NCI-H748 (cell line): ENCODE measurements around the gene MLN.

ENCODE experiments used
- DNase-seq: peaks from one replicate; lab custom pipeline; 2025; ENCODE audit not compliant: unreplicated experiment; lab: John Stamatoyannopoulos, UW

Gene MLN

DNA sequence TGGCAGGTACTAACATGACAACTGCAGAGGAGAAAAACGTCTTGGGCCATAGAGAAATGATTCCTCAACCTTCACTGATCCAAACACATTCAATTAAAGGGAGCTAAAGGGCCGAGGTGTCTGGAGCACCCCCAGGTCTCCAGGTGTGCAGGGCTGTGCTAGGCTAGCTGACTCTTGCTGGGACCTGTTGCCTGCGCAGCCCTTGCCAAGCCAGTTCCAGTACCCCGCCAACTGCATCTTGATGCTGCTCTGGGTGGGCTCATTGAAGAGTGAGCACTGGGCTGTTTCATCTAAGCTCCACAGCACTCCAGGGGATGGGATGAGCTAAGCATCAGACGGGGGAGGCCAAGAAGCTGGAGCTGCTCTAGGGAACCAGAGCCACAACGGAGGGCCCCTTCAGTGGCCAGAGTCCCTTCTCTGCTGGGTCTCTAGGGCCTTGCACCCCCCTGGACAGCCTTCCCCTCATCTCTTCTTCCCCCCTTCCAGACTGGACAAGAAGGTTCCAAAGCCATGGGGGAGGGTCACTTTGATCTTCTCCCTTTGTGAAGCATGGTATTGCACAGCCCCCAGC, 30.8 kb downstream of the MLN start:
- DNase-seq, result no peak

DNA sequence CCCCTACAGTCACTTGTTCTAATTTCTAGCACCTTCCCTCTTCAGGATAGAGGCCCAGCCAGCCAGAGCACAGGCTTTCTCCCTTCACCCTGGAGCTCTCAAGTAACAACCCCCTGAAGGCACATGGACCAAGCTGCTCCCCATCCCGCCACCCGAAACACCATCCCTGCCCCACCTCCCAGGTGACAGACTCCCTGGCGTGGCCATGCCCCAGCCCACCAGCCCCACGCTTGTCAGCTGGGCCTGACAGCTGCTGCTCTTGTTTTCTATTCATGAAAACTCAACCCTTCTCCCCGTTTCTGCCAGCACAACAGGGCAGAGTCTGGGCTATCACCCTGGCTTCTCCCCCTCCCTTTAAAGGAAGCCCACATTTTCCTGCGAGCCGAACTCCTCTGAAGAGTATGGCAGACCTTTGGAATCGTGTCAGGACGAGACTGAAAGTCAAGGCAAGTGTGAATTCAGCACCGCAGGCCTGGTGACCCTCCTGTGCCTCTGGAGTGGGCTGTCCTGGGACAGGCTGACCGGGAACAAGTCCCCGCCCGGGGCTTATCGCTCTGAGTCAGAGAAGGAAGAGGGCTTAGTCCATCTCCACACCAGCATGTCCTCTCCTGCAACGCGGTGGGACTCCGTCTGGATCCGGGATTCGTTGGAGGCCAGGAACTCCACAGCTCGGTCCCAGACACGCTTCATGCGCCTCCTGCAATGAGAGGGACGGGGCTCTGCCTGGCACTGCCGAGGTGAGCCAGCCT, 31.5 kb downstream of the MLN start:
- no peak for DNase-seq

DNA sequence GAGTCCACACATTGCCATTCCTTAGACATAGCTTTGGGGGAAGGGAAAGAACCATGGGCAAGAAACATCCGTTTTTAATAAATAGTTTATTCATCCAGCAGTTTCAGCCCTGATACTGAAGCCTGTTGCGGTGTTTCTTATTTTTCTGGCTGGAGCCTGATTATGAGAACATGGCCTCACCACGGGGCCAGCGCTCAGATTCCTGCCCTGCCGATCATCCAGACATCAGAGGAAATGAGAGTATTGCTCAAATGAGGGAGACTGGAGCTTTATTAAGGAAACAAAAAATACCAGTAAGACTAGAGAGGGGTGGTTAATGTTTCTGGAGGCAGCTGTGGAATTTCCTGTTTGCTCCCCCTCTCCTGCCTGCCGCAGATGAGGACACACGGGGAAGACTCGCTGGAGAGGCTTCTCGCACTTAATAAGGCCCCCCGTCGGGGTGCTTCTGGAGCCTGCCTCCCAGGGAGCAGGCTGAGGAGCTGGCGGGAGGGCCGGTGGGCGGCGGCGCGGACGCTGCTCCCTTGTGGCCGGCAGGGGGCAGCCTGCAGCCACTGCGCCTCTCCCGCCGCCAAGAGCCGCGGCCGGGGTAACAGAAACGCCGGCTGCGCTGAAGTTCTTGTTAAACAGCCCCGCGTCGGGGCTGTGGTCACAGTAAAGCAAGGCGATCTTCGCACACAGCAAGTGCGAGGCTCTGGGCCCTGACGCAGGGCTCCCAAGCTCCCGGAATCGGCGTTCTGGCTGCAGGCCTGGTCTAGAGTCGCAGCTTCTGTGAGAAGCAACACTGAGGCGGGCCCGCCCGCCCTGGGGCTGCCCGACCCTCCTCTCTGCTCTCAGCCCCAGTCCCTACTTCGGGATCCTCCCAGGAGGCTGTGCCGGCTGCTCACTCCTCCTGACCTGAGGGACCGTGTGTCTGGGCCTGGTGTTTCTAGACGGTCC, 32.4 kb downstream of the MLN start:
- DNase-seq, result peak; percentile 29

DNA sequence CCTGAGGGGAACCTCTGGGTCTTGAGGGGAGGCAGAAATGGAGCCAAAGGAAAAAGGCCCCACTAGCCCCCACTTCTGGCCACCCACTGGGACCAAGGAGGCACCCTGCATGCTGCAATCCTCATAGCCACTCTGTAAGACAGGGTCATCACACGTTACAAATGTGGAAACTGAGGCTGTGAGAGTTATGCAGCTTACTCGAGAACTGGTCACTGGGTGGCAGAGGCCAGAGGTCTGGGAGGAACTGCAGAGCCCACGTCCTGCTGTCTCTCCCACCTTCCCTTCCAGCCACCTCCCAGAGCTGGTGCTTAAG, 33.0 kb downstream of the MLN start:
- no peak for DNase-seq

DNA sequence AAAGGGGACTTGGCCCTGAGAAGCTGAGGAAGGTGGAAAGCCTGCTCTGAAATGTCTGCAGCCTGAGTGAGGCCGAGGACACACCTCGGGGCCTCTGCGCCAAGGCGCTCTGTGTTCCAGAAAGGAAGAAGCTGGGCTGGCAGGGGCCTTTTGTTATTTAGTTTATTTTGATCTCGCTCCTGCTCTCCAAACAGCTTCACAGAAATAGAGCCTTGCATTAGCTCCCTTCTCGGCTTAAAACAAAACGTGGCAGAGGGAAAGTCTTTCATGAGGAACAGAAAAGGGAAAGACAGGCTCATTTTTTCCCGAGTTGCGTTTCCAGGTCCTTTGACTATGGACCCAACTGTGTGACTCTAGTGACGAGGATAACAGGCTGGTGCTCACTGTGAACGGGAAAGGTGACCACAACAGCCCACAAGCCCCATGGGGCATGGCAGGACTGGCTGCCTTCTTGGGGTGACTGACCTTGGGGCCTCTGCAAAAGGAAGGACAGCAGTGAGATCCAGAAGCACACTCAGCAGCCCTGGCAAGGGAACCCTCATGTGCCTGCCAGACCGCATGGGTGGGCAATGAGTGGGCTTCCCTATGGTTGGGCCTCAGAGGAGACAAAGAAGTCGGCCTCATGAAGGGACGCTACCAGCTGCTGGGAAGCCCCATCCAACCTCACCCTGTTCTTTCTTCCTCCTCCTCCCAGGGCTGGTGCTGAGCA, 33.5 kb downstream of the MLN start:
- DNase-seq, result peak; percentile 14

DNA sequence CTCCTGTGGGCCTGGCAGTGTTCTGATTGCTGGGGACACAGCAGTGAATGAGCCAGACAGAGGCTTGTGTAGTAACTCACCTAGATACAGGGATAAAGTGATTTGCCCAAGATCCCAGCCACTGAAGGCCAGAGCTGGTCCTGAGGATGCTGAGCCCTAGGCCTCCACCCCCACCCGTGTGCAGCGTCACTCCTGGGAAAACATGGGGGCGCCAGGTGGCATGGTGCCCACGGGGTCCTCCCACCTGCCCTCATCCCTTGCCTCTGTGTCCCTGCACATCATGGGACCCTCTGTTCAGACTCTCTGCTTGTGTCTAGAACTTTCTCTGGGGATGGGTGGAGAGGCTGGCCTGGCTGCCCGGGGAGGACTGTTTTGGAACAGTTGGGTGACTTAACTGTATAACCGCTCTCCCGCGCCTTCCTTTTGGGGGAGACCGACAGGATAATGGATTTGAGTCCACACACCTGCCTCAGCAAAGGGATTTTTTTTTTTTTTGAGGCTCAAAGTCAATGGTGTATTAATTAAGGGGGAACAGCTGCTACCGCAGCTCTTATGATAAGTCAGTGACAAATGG, 34.5 kb downstream of the MLN start:
- no peak for DNase-seq

DNA sequence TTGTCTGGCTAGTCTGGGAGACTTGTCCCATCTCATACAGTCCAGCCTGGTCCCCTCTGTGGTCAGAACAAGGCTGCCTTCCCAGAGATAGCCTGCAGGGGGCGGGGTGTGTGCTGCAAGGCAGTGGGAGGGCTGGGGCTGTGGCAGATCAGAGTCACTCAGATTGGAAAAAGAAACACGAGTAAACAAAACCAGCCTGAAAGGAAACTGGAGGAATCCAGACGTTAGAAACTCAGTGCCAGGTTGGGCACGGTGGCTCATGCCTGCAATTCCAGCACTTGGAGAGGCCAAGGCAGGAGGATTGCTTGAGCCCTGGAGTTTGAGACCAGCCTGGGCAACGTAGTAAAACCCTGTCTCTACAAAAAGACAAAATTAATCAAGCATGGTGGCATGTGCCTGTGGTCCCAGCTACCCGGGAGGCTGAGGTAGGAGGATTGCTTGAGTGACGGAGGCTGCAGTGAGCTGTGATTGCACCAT, 35.1 kb downstream of the MLN start:
- DNase-seq, result peak; percentile 78

DNA sequence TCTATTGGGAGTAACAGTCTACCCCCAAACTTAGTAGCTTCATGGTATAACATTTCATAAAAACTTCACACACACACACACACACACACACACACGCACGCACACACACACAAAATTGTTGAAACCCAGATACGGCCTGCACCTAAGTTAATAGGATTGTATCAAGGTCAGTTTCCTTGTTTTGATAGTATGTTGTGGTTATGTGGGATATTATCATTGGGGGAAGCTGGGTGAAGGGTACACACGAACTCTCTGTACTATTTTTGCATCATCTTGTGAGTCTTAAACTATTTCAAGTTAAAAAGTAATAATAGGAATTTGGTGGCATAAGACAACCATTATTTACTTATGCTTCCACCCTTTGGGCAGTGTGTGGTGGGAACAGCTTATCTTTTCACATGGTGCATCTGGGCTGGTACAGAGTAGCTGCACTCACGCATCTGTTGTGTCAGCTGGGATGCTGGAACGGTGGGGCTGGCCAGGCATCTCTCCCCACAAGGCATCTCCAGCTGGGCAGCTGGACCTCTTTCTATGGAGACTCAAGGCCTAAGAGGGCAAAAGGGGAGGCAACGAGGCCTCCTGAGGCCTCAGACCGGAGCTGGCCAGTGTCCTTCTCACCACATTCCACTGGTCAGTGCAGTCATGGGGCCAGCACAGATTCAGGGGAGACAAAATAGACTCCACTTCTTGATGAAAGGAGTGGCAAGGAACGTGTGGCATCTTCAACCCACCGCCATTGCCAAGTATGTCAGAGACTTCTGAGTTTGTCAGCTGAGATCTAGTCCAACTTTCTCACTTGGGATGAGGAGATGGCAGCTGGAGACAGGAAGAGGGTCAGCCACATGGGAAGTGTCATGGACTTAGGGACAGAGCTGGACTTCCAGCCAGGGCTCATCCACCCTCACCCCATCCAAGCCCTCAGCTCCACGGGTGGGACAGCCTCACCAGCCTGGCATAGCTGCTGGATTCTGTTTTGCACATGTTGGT, 36.6 kb downstream of the MLN start:
- DNase-seq, result no peak

DNA sequence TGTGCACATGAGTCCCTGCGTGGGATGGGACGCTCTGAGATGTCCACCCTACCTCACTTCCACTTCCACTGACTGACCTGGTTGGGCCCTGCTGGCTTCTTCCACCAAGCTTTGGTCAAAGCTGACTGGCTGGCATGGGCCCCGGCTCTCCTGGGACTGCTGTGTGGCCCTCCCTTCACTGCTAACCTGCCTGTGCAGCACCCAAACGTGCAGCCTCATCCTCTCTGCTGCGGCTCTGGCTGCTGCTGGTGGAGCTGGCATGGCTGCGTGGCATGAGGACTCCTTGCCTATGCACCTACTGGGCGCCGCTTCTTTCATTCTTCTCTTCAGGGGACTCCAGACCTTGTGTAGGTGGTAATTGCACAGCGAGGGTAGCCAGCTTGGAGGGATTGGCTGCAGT, 38.4 kb downstream of the MLN start:
- no peak for DNase-seq

DNA sequence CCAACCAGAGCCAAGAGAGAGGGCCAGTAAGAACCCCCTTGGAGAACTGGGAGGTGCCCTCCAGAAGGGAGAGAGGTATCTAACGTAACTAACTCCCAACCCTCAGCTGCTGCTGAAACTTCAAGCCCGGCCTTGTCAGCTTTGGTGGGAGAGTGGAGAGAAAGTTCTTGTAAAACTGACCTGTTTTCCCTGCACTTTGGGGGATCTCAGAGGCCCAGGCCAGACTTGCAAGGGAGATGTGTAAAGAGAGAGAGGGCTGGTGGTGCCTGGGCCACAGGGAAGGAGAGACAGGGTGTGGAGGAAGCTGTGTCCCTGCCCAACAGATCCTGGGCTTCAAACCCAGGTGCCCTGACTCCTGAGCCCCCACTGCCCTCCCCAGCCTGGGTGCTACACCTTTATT, 39.8 kb downstream of the MLN start:
- no peak for DNase-seq

DNA sequence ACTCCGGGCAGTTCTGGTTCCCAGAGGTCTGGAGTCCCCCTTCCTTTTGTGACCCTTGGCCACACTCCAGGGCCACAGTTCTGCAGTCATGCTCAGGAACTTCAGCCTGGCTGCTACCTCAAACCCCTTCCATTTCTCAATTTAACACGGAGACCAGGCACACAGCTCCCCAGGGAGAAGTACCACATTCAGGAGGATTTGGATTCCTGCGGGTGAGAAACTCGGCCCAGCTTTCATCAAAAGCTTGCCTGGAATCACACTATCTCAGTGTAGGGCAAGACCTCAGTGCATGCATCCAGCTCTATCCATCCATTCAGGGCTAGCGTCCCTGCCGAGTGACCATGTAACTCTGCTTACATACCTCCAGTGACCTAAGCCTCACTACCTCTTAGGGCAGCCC, 40.3 kb downstream of the MLN start:
- DNase-seq, result no peak

DNA sequence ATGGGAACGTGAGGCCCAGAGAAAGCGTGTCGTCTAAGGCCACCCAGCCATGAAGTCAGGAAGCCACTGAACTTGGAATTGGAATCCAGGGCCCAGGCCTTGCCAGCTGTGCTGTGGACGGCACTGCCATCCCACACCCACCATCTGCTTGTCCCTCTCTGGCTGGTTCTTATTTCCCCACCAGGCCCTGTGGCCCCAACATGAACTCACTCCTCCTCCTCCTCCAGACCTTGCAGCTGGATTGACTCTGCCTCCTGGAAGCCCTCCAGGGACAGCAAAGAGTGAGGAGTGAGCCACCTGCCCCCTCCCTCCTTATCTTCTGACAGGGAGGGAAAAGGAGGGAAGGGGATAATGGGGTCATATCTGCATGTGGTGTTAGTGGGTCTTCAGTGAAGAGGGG, 41.1 kb downstream of the MLN start:
- DNase-seq, result no peak

DNA sequence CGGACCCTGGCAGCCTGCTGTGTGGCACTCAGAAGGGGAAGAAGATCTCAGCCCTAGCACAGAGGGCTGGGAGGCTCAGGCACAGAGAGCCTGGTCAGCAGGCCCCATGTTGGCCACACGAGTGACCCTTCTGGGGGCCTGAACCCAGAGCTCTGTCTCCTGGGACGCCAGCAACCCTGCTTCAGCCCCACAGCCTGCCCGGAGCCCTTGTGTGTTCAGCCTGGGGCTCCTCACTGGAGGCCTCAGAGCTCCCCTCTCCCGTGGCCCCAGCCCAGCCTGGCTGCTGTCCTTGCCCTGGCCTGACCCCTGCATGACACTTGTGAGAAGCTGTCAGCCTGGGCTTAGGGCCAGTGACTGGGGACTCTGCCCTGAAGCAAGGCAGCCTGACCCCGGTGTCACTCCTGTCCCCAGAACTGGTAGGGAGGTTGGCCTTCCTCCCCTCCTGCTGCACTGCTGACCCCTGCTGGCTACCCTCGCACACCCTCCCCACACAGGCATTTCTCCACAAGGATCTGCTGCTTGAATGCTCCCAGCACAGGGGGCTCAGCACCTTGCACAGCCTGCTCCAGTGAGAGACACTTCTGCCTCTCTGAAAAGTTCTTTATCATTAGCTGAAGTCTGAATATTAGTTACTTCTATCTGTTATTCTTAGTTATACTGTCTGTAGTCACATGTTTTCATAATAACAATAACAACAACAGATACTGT, 41.7 kb downstream of the MLN start:
- DNase-seq, result peak; percentile 52

DNA sequence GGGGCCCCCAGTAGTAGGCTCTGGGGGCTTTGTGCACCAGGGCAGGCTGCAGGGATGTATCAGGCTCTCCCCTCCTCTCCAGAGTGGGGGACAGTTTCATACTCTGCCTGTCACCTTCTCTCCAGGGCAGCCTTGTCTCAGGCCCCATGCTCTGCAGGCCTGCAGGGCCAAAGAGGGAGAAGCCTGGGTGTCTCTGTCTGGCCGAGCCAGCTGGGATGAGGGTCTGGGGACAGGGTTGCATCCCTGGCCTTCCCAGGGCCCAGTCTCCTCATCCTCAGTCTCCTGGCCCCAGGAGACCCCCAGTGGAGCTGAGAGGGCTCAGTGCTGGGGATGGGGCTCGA, 42.3 kb downstream of the MLN start:
- DNase-seq, result no peak

DNA sequence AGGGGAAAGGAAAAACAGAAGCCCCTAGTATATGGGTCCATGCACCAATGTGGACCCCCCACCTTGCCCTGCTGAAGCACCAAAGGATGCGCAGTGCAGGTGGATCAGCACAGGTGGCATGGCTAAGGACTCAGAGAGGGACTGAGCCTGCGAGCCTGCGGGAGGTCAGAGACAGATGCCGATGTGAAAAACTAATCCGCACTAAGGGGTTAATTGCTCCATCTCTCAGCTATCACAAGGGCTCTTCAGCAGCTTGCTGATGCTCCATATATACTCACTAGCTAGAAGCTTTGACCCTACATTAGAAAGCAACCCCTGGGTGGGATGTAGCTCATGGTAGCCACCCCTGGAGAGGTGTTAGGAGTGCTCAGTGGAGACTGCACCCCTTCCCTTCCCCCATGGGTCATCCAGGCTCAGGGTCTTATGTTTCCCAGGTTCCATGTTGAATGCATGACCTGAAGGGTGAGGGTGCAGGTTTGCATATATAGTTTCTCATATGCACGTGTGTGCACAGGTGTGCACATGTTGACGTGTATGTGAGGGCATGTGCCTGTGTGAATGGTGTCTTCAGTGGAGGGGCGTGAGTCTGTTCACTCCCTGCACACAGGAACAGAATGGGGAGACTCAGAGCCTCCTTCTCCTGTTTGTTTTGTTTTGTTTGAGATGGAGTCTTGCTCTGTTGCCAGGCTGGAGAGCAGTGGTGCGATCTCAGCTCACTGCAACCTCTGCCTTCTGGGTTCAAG, 43.7 kb downstream of the MLN start:
- DNase-seq, result no peak

DNA sequence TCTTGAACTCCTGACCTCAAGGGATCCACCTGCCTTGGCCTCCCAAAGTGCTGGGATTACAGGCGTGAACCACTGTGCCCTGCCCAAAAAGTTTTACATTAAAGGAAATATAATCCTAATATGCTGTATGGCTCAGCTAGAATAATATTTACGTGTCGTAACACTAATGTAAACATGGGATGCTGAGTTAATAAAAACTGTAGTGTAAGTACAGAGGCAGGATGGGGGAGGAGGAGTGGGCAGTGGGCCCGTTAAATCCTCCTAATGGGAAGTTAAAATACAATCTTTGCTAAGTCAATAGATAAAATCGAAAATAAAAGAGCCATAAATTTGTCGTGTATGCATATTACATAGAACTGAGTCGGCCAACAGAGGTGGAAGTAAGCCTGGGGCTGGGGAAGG, 45.0 kb downstream of the MLN start:
- DNase-seq, result peak; percentile 27

DNA sequence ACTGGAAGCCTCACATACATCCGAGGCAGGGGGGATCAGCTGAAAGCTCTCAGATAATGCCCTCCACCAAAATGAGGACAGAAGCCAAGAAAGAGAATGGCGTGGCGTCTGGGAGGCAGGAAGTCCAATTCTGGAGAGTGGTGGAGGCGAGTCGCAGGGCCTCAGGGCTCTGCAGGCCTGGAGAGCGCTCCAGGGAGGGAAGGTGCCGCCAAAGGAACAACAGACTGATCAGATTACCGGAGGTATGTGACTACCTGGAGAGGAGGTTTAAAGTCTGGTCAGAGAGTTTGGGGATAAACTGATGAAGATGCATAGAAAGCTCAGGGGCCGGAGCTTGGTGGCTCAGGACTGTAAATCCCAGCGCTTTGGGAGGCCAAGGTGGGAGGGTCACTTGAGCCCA, 45.9 kb downstream of the MLN start:
- no peak for DNase-seq

DNA sequence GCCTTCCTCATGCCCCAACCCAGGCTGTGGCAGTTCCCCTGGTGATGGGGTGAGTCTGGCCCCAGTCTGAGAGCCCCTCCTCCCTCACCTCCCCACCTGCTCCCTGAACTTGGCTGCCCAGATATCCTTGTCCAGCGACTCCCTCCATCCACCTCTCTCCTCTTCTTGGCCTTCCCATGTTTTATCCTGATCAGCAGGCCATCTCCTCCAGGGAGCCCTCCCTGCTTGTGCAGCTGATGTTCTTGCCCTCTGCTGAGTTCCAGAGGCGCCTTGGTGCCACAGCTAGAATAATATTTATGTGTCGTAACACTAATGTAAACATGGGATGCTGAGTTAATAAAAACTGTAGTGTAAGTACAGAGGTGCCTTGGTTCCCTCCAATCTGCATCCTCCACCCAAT, 46.7 kb downstream of the MLN start:
- peak; percentile 21 for DNase-seq
